GM12878 (cell line): Measurements from ENCODE around the gene FSTL4.

ENCODE experiments used
- EZH2 ChIP-seq: IDR thresholded peaks from 2 replicates; pipeline ENCODE4 v1.6.1; 2012; ENCODE audit warnings: low read depth, mild to moderate bottlenecking, control low read depth, inconsistent platforms, low read length, borderline replicate concordance; ENCODE audit not compliant: control insufficient read depth
- POLR2A ChIP-seq: IDR thresholded peaks from 2 replicates; pipeline ENCODE4 v1.6.1; 2011; ENCODE audit warnings: low read depth, mild to moderate bottlenecking, low read length
- RCOR1 ChIP-seq: conservative IDR thresholded peaks from 2 replicates; pipeline ENCODE4 v1.6.1; 2012; ENCODE audit warnings: low read depth, low read length, improper control_type of control experiment

DNA sequence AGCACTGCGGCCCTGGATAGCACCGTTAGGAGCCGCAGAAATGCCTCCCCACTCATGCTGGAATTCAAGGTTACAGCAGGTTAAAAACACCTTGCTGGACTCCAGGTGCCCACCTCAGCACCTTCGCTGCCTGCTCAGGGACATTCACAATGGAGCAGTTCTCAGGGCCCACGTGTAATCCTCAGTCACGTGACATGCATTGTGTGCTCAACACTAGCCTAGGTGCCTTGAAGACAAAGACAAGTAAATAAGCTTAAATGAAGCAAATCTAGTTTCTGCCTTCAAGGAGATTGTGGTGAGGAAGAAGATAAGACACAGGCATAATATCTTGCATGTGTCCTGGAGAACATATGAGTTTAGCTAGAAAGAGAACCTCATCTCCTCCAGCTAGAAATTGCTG, 82.1 kb downstream of the FSTL4 start:
- TF ChIP-seq RCOR1 = no peak
- no peak for TF ChIP-seq EZH2
- TF ChIP-seq POLR2A = no peak
